Erythroblast (primary cell): ENCODE results near the gene CCL17.

Experiments
- GATA1 ChIP-seq: IDR thresholded peaks from 2 replicates; pipeline ENCODE4 v1.6.1; 2011; ENCODE audit warnings: low read depth, mild to moderate bottlenecking, control low read depth, low read length, moderate library complexity
- POLR2A ChIP-seq: IDR thresholded peaks from 2 replicates; pipeline ENCODE4 v1.6.1; 2011; ENCODE audit warnings: mild to moderate bottlenecking, low read length

DNA sequence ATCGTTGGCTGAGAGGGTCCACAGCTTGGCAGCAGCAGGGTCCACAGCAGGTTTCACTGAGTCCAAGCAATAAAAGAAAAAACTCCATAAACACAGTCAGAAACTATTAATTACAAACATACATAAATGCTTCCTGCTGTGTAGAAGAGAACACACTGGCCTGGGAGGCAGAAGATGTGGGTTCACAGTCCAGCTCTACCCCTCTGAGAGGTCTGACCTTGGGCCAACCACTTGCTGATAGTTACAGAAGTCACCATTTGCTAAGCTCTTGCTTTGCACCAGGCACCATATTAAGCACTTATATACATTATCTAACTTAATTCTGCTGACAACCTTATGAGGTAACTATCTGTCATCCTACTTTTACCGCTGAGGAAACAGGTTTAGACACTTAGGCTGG is 27.9 kb downstream of the CCL17 start:
- TF ChIP-seq POLR2A (no peak), GATA1 (no peak)
